ENCODE measurements around the gene FGB. TPM values are rescaled to one million over a fixed set of nuclear protein-coding genes. Genes with fewer than 3 reads are reported as not detected.

The FGB gene
- total RNA-seq, 1 donor from 2014 or later: 0.31 TPM

DNA sequence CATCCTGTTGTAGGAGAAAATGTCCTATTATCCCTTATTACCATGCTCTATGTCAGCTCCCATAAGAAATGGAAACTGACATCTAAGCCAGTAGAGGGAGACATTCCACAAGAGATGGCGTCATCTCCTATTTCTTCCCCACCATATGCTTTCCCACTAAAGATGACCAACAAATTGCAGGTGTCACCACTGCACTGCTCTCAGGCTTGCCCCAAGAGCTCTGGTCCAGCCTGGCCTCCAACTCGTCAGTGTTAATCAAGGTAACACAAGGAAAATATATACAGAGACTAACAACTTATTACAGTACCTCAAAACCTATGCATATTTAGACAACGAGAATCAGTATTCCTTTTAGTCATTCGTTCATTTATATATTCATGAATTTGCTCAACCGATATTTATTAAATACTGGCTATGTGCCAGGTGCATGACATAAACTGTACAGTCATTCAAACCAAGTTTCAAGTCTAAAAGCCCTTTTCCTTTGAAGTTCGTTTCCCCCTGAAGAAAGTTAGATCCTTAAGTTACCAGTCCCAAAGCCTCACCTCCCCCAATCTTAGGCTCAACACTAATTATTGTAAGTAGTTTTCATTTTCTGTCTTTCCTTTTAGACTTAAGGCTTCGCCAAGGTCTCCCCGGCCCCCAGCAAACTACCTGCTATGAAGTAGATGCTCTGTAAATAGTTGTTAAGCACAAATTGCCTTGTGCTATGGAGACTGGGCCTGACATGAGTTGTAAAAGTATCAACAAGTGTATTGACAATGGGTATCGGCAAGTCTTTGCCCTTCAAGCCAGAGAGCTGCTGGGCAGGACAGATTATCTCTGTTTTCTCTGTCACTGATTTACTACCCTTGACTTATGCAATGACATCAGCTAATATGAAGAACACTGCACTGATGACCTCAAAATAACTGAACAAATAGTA is 3.1 kb upstream of the FGB start:
- no peak for DNase-seq (ENCODE audit: low spot score in 2 of 2, unreplicated experiment in 2 of 2)
- TF ChIP-seq, protein P1, sequence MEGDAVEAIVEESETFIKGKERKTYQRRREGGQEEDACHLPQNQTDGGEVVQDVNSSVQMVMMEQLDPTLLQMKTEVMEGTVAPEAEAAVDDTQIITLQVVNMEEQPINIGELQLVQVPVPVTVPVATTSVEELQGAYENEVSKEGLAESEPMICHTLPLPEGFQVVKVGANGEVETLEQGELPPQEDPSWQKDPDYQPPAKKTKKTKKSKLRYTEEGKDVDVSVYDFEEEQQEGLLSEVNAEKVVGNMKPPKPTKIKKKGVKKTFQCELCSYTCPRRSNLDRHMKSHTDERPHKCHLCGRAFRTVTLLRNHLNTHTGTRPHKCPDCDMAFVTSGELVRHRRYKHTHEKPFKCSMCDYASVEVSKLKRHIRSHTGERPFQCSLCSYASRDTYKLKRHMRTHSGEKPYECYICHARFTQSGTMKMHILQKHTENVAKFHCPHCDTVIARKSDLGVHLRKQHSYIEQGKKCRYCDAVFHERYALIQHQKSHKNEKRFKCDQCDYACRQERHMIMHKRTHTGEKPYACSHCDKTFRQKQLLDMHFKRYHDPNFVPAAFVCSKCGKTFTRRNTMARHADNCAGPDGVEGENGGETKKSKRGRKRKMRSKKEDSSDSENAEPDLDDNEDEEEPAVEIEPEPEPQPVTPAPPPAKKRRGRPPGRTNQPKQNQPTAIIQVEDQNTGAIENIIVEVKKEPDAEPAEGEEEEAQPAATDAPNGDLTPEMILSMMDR (IDR thresholded peaks at IDR 0.05; ENCODE audit: unreplicated experiment): no peak
- Mint-ChIP-seq H3K4me3 (no peak overlapping the region), H3K27me3 (ENCODE audit: low read depth) (no peaks in the 10 kb centered on the region), H3K4me1 (peaks cover 30% of the 10 kb centered on the region), H3K36me3 (no peaks in the 10 kb centered on the region), H3K27ac (peak overlapping the region; percentile 62), H3K9me3 (no peaks in the 10 kb centered on the region)

DNA sequence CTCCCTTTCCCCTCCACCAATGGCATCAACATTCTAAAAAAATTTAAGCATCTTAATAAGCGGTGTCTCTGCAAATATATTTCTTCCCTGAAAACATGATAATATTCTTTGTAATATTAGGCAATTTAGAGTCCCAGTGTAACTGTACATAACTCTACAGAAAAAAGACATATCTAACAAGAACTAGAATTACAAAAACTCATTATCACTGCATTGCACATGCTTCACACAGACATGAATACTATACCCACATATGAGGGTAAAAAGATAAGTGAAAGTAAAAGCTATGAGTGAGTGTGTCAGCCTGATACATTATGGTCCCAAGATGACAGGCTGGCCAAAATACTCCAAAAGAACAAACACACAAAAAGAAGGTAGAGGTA is 2.4 kb upstream of the FGB start:
- no peak for DNase-seq (ENCODE audit: low spot score in 2 of 2, unreplicated experiment in 2 of 2)
- TF ChIP-seq, protein P1 (IDR thresholded peaks at IDR 0.05; ENCODE audit: unreplicated experiment): no peak
- Mint-ChIP-seq H3K9me3 (no peaks in the 10 kb centered on the region), H3K4me1 (peaks cover 30% of the 10 kb centered on the region), H3K27me3 (ENCODE audit: low read depth) (no peaks in the 10 kb centered on the region), H3K27ac (peak overlapping the region; percentile 62), H3K4me3 (no peak overlapping the region), H3K36me3 (no peaks in the 10 kb centered on the region)

DNA sequence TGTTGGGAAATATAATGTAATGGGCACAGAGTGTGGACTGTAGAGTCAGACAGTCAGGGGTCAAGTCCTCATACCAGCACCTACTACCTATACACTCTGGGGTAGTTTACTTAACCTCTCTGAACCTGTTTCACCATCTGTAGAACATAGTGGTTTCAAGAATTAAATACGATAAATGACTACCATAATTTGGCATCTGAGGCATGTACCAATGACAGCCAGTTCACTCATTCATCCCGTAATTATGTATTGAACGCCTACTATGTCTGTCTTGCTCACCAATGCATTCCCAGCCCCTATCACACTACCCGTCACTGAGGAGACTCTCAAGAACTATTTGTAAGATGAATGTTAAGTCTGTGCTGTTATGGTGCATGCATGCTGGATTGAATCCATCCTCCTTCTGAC is 2.0 kb upstream of the FGB start:
- peaks cover 30% of the 10 kb centered on the region for H3K4me1 Mint-ChIP-seq
- H3K9me3 Mint-ChIP-seq: no peaks in the 10 kb centered on the region
- no peaks in the 10 kb centered on the region for H3K36me3 Mint-ChIP-seq
- DNase-seq (ENCODE audit: low spot score in 2 of 2, unreplicated experiment in 2 of 2): no peak
- no peak overlapping the region for H3K4me3 Mint-ChIP-seq
- TF ChIP-seq, protein P1 (IDR thresholded peaks at IDR 0.05; ENCODE audit: unreplicated experiment): no peak
- no peaks in the 10 kb centered on the region for H3K27me3 Mint-ChIP-seq (ENCODE audit: low read depth)
- H3K27ac Mint-ChIP-seq: no peak overlapping the region

DNA sequence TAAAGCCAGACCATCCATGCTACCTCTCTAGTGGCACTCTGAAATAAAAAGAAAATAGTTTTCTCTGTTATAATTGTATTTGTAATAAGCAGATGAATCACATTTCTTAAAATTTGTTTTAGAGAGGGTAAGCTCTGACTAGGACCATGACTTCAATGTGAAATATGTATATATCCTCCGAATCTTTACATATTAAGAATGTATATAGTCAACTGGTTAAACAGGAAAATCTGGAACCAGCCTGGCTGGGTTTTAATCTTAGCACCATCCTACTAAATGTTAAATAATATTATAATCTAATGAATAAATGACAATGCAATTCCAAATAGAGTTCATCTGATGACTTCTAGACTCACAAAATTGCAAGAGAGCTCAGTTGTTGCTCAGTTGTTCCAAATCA is 1.5 kb downstream of the FGB start:
- TF ChIP-seq, protein P1 (IDR thresholded peaks at IDR 0.05; ENCODE audit: unreplicated experiment): no peak
- no peak overlapping the region for H3K27ac Mint-ChIP-seq
- H3K4me3 Mint-ChIP-seq: no peak overlapping the region
- no peaks in the 10 kb centered on the region for H3K36me3 Mint-ChIP-seq
- peaks cover 2% of the 10 kb centered on the region for H3K27me3 Mint-ChIP-seq (ENCODE audit: low read depth)
- no peak for DNase-seq (ENCODE audit: low spot score in 2 of 2, unreplicated experiment in 2 of 2)
- peaks cover 30% of the 10 kb centered on the region for H3K4me1 Mint-ChIP-seq
- H3K9me3 Mint-ChIP-seq: no peaks in the 10 kb centered on the region

DNA sequence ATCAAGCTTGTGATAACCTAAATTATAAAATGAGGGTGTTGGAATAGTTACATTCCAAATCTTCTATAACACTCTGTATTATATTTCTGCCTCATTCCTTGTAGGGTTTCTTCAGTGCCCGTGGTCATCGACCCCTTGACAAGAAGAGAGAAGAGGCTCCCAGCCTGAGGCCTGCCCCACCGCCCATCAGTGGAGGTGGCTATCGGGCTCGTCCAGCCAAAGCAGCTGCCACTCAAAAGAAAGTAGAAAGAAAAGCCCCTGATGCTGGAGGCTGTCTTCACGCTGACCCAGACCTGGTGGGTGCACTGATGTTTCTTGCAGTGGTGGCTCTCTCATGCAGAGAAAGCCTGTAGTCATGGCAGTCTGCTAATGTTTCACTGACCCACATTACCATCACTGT is 2.9 kb downstream of the FGB start:
- H3K36me3 Mint-ChIP-seq: no peaks in the 10 kb centered on the region
- no peaks in the 10 kb centered on the region for H3K9me3 Mint-ChIP-seq
- TF ChIP-seq, protein P1 (IDR thresholded peaks at IDR 0.05; ENCODE audit: unreplicated experiment): no peak
- no peak overlapping the region for H3K4me3 Mint-ChIP-seq
- peaks cover 19% of the 10 kb centered on the region for H3K4me1 Mint-ChIP-seq
- peaks cover 2% of the 10 kb centered on the region for H3K27me3 Mint-ChIP-seq (ENCODE audit: low read depth)
- H3K27ac Mint-ChIP-seq: no peak overlapping the region
- DNase-seq (ENCODE audit: low spot score in 2 of 2, unreplicated experiment in 2 of 2): no peak
